Testis (tissue), 3 donors: ENCODE data around the gene TAAR8. TPM values are rescaled to one million over a fixed set of nuclear protein-coding genes. Genes with fewer than 3 reads are reported as not detected.
"Not testable (repeated sequence)": the region's sequence is repeated elsewhere in the genome, so short reads cannot be mapped to it uniquely, and the experiment has no call there.

ENCODE experiments used
- DNase-seq: peaks from one replicate; pipeline ENCODE4 v3.0.0-alpha.2; 2019
- H3K27ac ChIP-seq, 2 donors: fragments of 200-600 bp; sonication (generic); one replicate each; pipeline ENCODE4 v1.5.1; 2019
- H3K27me3 ChIP-seq: fragments of 200-600 bp; sonication (generic); one replicate; pipeline ENCODE4 v1.5.1; 2019
- H3K36me3 ChIP-seq: fragments of 200-600 bp; sonication (generic); one replicate; pipeline ENCODE4 v1.5.1; 2017; ENCODE audit warnings: low read depth; ENCODE audit errors: missing control alignments
- H3K4me1 ChIP-seq: fragments of 200-600 bp; sonication (generic); one replicate; pipeline ENCODE4 v1.5.1; 2019
- H3K4me3 ChIP-seq, 2 donors: fragments of 200-600 bp; sonication (generic); one replicate each; pipeline ENCODE4 v1.5.1; 2017 to 2019
- H3K9me3 ChIP-seq: fragments of 200-600 bp; sonication (generic); one replicate; pipeline ENCODE4 v1.5.1; 2017
- POLR2A ChIP-seq: fragments of 450-650 bp; IDR thresholded peaks from one replicate; pipeline ENCODE4 v1.6.1; 2017; ENCODE audit warnings: antibody characterized with exemption, mild to moderate bottlenecking, moderate library complexity
- WGBS, 2 donors: methylation state at CpG; one replicate each; pipeline ENCODE4 v1.1.5; 2018; 5-methylcytosine and 5-hydroxymethylcytosine counted together
- intact Hi-C: fragments of 100-400 bp; cut with DNase I; formaldehyde crosslinking; loops from one replicate; pipeline ENCODE4 v1.15.1; 2023; ENCODE audit warnings: low total_unique reads
- polyA plus RNA-seq: library from polyadenylated mRNA; stranded (reverse); fragments of 350-450 nt; fragmentation: Illumina TruSeq; extraction: RNeasy Lipid Tissue Mini Kit (QIAGEN cat#74804); gene quantifications from one replicate; pipeline ENCODE4 v1.2.3, GENCODE V29; 2014; ENCODE audit warnings: low read depth, low replicate concordance; ENCODE audit not compliant: insufficient read depth
- total RNA-seq, 2 donors: library from RNA; depleted of rRNA; stranded (reverse); fragments of >200 nt; gene quantifications; one replicate each; pipeline ENCODE4 v1.2.3, GENCODE V29; 2016
- TF ChIP-seq, protein P1 (sequence below), 3 experiments: fragments of 450-650 bp in 2 of 3; fragments of 200-600 bp in 1 of 3; sonication (generic) in 1 of 3; IDR thresholded peaks; one replicate each; pipeline ENCODE4 v1.5.1; 2016 to 2019; ENCODE audit warnings: antibody characterized with exemption in 3 of 3, mild to moderate bottlenecking in 2 of 3, moderate library complexity in 1 of 3

Gene TAAR8
- total and polyA plus RNA-seq, 3 donors from 2014 or later, result not detected

DNA sequence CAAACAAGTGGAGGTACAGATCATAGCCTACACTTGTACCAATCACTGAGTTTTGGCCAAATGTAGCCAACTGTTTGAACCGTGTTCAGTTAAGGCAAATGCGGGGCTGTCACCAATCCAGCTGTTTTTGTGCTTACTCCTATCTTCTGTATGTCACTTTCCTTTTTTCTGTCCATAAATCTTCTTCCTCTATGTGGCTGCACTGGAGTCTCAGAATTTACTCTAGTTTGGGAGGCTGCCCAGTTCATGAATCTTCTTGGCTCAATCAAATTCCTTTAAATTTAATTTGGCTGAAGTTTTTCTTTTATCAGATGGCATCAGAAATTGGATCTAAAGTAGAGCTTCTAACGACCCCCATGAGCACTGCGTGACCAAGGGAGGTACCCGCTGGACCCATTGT lies 27.8 kb upstream of the TAAR8 start:
- Histone ChIP-seq H3K4me1 (no peaks in the 10 kb centered on the region), H3K9me3 (no peaks in the 10 kb centered on the region), H3K27me3 (no peaks in the 10 kb centered on the region), H3K4me3 (no peak overlapping the region), H3K27ac (no peak overlapping the region), H3K36me3 (no peaks in the 10 kb centered on the region)
- intact Hi-C loops, result no loop called here
- no peak for TF ChIP-seq POLR2A
- TF ChIP-seq, protein P1, sequence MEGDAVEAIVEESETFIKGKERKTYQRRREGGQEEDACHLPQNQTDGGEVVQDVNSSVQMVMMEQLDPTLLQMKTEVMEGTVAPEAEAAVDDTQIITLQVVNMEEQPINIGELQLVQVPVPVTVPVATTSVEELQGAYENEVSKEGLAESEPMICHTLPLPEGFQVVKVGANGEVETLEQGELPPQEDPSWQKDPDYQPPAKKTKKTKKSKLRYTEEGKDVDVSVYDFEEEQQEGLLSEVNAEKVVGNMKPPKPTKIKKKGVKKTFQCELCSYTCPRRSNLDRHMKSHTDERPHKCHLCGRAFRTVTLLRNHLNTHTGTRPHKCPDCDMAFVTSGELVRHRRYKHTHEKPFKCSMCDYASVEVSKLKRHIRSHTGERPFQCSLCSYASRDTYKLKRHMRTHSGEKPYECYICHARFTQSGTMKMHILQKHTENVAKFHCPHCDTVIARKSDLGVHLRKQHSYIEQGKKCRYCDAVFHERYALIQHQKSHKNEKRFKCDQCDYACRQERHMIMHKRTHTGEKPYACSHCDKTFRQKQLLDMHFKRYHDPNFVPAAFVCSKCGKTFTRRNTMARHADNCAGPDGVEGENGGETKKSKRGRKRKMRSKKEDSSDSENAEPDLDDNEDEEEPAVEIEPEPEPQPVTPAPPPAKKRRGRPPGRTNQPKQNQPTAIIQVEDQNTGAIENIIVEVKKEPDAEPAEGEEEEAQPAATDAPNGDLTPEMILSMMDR (IDR thresholded peaks at IDR 0.05), result no peak
- no peak for DNase-seq
- 85% methylated on average over 5 of the region's 5 CpGs for WGBS, 2 donors

DNA sequence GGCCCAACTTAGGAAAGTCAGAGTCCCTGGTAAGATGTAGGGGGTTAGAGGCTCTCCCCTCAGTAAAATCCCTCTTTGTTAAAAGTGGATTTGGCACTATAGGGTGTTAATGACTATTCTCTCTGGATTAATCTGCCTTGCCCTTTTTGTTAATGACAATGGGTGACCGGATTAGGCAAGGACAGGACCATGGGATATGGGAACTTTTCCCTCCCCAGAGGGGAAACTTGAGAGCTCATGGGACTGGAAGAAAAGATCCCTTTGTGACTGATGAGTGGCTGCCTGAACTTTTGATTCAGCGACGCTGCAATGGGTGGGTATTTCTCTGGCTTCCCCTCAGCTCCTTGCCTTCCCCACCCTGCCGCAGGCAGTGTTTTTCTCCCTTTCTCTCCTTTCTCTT lies 26.6 kb upstream of the TAAR8 start:
- intact Hi-C loops, result no loop called here

DNA sequence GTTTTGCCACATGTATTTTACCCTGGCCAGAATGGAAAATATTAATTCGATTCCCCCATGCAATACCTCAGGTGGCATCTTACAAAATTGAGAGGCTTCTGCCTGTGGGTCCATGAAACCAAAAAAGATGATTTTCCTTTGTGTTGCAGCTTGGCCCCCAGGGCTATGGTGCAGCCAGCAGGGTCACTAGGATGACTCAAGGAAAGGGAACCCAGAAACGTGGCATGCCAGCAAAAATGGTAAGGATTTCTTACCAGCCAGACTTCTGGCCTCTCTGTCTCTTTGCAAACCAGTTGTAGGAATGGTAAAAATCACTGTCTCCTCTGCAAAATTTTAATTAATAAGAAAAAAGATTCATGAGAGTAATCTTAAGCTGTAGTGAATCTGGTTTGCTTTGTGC lies 26.0 kb upstream of the TAAR8 start:
- Histone ChIP-seq H3K36me3 (no peaks in the 10 kb centered on the region), H3K4me3 (no peak overlapping the region), H3K27ac (no peak overlapping the region), H3K9me3 (no peaks in the 10 kb centered on the region), H3K4me1 (no peaks in the 10 kb centered on the region), H3K27me3 (no peaks in the 10 kb centered on the region)
- TF ChIP-seq, protein P1 (IDR thresholded peaks at IDR 0.05), result no peak
- no peak for TF ChIP-seq POLR2A
- no peak for DNase-seq
- intact Hi-C loops, result no loop called here
- WGBS, 2 donors, result 75 to 86% methylated on average over 2 of the region's 2 CpGs

More for the DNA sequence above, 26.6 kb upstream of the TAAR8 start:
- H3K27me3 ChIP-seq, result no peaks in the 10 kb centered on the region
- no peaks in the 10 kb centered on the region for H3K36me3 ChIP-seq
- 84% methylated on average over 4 of the region's 4 CpGs for WGBS, 2 donors
- H3K4me1 ChIP-seq, result no peaks in the 10 kb centered on the region
- no peak overlapping the region for H3K4me3 ChIP-seq
- DNase-seq, result no peak
- no peaks in the 10 kb centered on the region for H3K9me3 ChIP-seq
- H3K27ac ChIP-seq, result no peak overlapping the region
- TF ChIP-seq POLR2A, result no peak
- TF ChIP-seq, protein P1 (IDR thresholded peaks at IDR 0.05), result no peak

DNA sequence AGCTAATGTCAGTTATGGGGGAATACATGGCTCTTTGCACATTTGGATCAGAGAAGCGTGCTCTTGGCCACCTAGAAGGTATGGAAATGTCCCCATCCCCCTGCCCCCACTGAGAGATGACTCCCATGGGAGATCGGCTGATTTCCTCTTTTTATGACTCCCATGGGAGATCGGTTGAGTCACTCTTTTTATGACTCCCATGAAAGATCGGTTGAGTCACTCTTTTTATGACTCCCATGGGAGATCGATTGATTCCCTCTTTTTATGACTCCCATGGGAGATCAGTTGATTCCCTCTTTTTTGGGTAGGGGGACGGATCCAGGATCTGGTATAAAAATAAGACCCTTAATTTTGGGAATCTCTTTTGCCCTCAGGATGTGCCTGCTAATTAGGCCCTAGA lies 24.7 kb upstream of the TAAR8 start:
- intact Hi-C loops, result no loop called here
- no peaks in the 10 kb centered on the region for H3K27me3 ChIP-seq
- no peaks in the 10 kb centered on the region for H3K36me3 ChIP-seq
- H3K4me1 ChIP-seq, result no peaks in the 10 kb centered on the region
- WGBS, 2 donors, result 83 to 87% methylated on average over 6 of the region's 6 CpGs
- H3K27ac ChIP-seq, result no peak overlapping the region
- H3K9me3 ChIP-seq, result no peaks in the 10 kb centered on the region
- TF ChIP-seq POLR2A, result no peak
- H3K4me3 ChIP-seq, result no peak overlapping the region
- no peak for DNase-seq

DNA sequence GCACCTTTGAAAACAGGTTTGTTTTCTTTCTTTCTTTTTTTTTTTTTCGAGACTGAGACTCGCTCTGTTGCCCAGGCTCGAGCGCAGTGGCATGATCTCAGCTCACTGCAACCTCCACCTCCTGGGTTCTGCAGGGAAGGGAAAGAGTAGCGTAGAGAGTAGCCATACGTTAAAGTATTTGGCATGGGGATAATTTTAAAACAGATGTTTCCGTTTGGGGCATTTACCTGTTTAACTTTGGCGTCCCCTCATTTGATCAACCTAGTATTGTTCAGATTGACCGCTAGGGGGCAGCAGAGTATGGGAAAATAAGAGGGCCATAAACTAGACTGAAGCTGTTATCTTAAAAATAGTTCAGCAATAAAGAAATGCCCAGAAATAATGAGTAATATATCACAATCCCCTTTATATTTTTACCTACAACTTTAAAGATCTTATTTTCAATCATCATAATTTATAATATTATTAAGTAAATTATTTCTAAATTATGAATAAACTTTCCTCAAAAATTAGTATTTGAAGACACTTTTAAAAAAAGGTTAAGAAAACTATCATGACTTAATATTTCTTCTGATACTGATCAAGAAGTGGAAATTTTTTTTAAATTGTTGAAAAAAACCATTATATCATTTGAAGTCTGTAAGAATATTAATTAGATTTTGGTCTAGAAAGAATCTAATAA lies 22.0 kb upstream of the TAAR8 start:
- Histone ChIP-seq H3K9me3 (no peaks in the 10 kb centered on the region), H3K27me3 (no peaks in the 10 kb centered on the region), H3K4me3 (peak overlapping the region in 1 of 2 donors; percentile 8), H3K36me3 (no peaks in the 10 kb centered on the region), H3K4me1 (no peaks in the 10 kb centered on the region), H3K27ac (no peak overlapping the region)
- no peak for TF ChIP-seq POLR2A
- TF ChIP-seq, protein P1 (IDR thresholded peaks at IDR 0.05), result peak; percentile 71 to 97 (median 76)
- WGBS, 2 donors, result 14 to 19% methylated on average over 9 of the region's 9 CpGs
- peak; percentile 71 for DNase-seq
- intact Hi-C loops, result no loop called here

DNA sequence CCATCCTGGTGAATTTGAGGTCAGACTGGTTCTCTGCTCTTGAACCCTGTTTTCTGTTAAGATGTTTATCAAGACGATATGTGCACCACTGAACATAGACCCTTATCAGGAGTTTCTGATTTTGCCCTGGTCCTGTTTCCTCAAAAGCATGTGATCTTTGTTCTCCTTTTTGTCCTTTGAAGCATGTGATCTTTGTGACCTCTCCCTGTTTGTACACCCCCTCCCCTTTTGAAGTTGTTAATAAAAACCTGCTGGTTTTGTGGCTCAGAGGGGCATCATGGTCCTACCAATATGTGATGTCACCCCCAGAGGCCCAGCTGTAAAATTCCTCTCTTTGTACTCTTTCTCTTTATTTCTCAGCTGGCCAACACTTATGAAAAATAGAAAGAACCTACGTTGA lies 17.9 kb upstream of the TAAR8 start:
- H3K9me3 ChIP-seq, H3K27ac ChIP-seq, intact Hi-C loops, H3K27me3 ChIP-seq, H3K4me3 ChIP-seq, H3K4me1 ChIP-seq, H3K36me3 ChIP-seq, DNase-seq: not testable (repeated sequence)
- WGBS, 2 donors, result 84 to 91% methylated on average over 2 of the region's 2 CpGs
